ENCODE results near the gene LAPTM5. TPM values are rescaled to one million over a fixed set of nuclear protein-coding genes. Genes with fewer than 3 reads are reported as not detected.
A peak's percentile ranks its signal among the peaks of the same experiment; 100 is the strongest.

The LAPTM5 gene
- total RNA-seq, 1 experiment from 2014 or later: 0.15 TPM

- Histone ChIP-seq H3K18ac (ENCODE audit: insufficient read length, low read depth, low read length) (no peak overlapping the region), H3K9me3 (ENCODE audit: control insufficient read depth, low read depth, low read length) (no peaks in the 10 kb centered on the region), H3K23ac (ENCODE audit: insufficient read length, low read depth, low read length) (no peak overlapping the region), H2BK5ac (ENCODE audit: insufficient read length, low read length) (no peak overlapping the region), H3K79me2 (ENCODE audit: insufficient read depth, low read length) (no peaks in the 10 kb centered on the region), H3K79me1 (ENCODE audit: insufficient read depth, low read depth, low read length, poor library complexity, severe bottlenecking) (no peaks in the 10 kb centered on the region), H3K27ac (ENCODE audit: insufficient read length, low read depth, low read length) (no peak overlapping the region), H3K56ac (ENCODE audit: insufficient read length, low read depth, low read length) (no peak overlapping the region), H3K4me2 (ENCODE audit: insufficient read depth, insufficient read length, low read length) (no peak overlapping the region), H2BK20ac (ENCODE audit: low read depth, low read length, poor library complexity, severe bottlenecking) (no peak overlapping the region), H4K8ac (replicated peaks; ENCODE audit: insufficient read length, low read depth, low read length) (no peak overlapping the region), H2AK5ac (ENCODE audit: insufficient read length, low read length) (no peak overlapping the region), H3K23me2 (ENCODE audit: insufficient read length, low read depth, low read length, poor library complexity, severe bottlenecking) (no peaks in the 10 kb centered on the region), H2BK15ac (ENCODE audit: low read depth, low read length) (no peak overlapping the region), H3T11ph (ENCODE audit: low read length) (no peak overlapping the region), H4K91ac (ENCODE audit: insufficient read length, low read depth, low read length) (no peak overlapping the region), H3K14ac (ENCODE audit: insufficient read depth, low read length) (no peak overlapping the region), H3K4ac (ENCODE audit: low read depth, low read length) (no peak overlapping the region), H3K9ac (ENCODE audit: extremely low read depth, insufficient read length, low read length) (no peak overlapping the region), H3K4me1 (ENCODE audit: insufficient read depth, low read length) (no peaks in the 10 kb centered on the region), H3K27me3 (ENCODE audit: insufficient read depth, low read length) (no peaks in the 10 kb centered on the region), H2BK120ac (ENCODE audit: low read depth, low read length, poor library complexity, severe bottlenecking) (no peak overlapping the region), H4K20me1 (ENCODE audit: control insufficient read depth, insufficient read depth, insufficient read length) (no peaks in the 10 kb centered on the region), H4K5ac (ENCODE audit: insufficient read length, low read depth, low read length) (no peak overlapping the region), H2BK12ac (ENCODE audit: insufficient read length, low read depth, low read length) (no peak overlapping the region), H2AFZ (ENCODE audit: low read length) (no peak overlapping the region)
- TF ChIP-seq CTCF (conservative IDR thresholded peaks at IDR 0.05): no peak
- Mint-ChIP-seq H3K36me3 (ENCODE audit: insufficient read depth in 1 of 3, low read depth in 3 of 3) (peaks cover 0 to 5% (median 0%) of the 10 kb centered on the region in 3 experiments; a peak in 1 of 7 replicates), H3K9me3 (peaks cover 0 to 4% of the 10 kb centered on the region in 2 experiments; a peak in 2 of 5 replicates), H3K27me3 (ENCODE audit: low read depth) (peaks cover 4% of the 10 kb centered on the region), H3K4me3 (no peak overlapping the region), H3K4me1 (peaks cover 19 to 27% of the 10 kb centered on the region in 2 experiments), H3K27ac (peak overlapping the region in 1 of 3 experiments; percentile 77; a peak in 1 of 7 replicates)
- WGBS (ENCODE audit: extremely low coverage, insufficient read length, low lambda C conversion rate): no CpG with 5 or more reads among the region's 6 CpGs
- no peak for DNase-seq
Measured at GRCh38 chr1:30762152-30762929, 4.8 kb upstream of the LAPTM5 start.
